Measurements from ENCODE around the gene LRCOL1.
A peak's percentile ranks its signal among the peaks of the same experiment; 100 is the strongest.

LRCOL1 gene

DNA sequence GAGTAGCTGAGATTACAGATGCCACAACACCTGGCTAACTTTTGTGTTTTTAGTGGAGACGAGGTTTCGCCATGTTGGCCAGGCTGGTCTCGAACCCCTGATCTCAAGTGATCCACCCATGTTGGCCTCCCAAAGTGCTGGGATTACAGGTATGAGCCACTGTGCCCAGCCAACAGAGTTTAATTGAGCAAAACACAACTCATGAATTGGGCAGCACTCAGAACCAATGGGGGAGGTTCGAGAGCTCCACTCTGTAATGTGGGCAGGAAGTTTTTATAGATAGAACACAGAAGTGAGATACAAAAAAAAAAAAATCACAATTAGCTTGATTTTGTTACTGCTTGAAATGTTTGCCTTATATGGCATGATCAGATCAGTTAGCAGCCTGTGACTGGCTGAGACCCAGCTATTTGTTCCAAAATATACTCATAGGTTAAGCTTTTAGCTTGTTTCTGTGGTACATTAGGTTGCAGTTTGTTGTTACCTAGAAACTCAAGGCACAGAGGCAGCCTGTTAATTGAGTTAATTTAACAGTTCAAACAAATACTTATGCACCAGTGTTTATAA, 6.8 kb upstream of the LRCOL1 start:
- no peak for DNase-seq (ENCODE audit: extremely low spot score)
- POLR2A ChIA-PET: no interaction called here
- TF ChIP-seq BHLHE40 (IDR thresholded peaks at IDR 0.05; ENCODE audit: borderline replicate concordance): no peak
- no peak for TF ChIP-seq FOXK2 (IDR thresholded peaks at IDR 0.05)
- CTCF ChIA-PET: interaction anchor here (0.7 to 1.2 kb wide), 2 partner anchors 18 to 22 kb away, joined by 3 to 4 read pairs; no protein-coding TSS in a partner anchor

DNA sequence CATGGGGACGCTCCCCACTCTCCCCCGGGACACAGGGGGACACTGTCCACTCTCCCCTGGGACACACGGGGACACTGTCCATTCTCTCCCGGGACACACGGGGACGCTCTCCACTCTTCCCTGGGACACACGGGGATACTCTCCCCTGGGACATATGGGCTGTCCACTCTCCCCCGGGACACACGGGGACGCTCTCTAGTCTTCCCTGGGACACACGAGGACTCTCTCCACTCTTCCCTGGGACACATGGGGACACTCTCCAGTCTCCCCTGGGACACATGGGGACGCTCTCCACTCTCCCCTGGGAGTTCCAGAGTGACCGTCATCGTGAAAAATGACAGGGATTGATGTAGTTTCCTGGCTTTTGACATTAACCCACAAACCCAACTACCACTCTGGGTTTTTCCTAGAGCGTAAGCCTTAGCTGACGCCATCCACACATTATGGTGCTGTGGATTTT, 5.2 kb upstream of the LRCOL1 start:
- no peak for DNase-seq (ENCODE audit: extremely low spot score)
- POLR2A ChIA-PET: interaction anchor here (1.1 kb wide), 1 partner anchor 201 kb away, joined by 3 read pairs; no protein-coding TSS in a partner anchor
- CTCF ChIA-PET: interaction anchor here (0.8 to 1.5 kb wide), 4 partner anchors 54 to 201 kb away, joined by 3 to 17 read pairs (median 4); no protein-coding TSS in a partner anchor
- TF ChIP-seq FOXA1 (IDR thresholded peaks at IDR 0.05): no peak
- TF ChIP-seq BHLHE40 (IDR thresholded peaks at IDR 0.05; ENCODE audit: borderline replicate concordance): no peak
- TF ChIP-seq, protein P1, sequence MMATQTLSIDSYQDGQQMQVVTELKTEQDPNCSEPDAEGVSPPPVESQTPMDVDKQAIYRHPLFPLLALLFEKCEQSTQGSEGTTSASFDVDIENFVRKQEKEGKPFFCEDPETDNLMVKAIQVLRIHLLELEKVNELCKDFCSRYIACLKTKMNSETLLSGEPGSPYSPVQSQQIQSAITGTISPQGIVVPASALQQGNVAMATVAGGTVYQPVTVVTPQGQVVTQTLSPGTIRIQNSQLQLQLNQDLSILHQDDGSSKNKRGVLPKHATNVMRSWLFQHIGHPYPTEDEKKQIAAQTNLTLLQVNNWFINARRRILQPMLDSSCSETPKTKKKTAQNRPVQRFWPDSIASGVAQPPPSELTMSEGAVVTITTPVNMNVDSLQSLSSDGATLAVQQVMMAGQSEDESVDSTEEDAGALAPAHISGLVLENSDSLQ (IDR thresholded peaks at IDR 0.05): no peak
- no peak for TF ChIP-seq NFRKB (IDR thresholded peaks at IDR 0.05)
- no peak for TF ChIP-seq ZNF384 (IDR thresholded peaks at IDR 0.05)
- no peak for TF ChIP-seq HDGF (IDR thresholded peaks at IDR 0.05; ENCODE audit: borderline replicate concordance)
- TF ChIP-seq SP1 (IDR thresholded peaks at IDR 0.05): no peak
- TF ChIP-seq FOXM1 (IDR thresholded peaks at IDR 0.05; ENCODE audit: borderline replicate concordance): no peak
- no peak for TF ChIP-seq SUZ12 (IDR thresholded peaks at IDR 0.05)
- TF ChIP-seq TARDBP (IDR thresholded peaks at IDR 0.05): no peak
- TF ChIP-seq L3MBTL2 (conservative IDR thresholded peaks at IDR 0.05): no peak
- no peak for TF ChIP-seq ARNT (IDR thresholded peaks at IDR 0.05)
- TF ChIP-seq LEF1 (IDR thresholded peaks at IDR 0.05; ENCODE audit: borderline replicate concordance): no peak

DNA sequence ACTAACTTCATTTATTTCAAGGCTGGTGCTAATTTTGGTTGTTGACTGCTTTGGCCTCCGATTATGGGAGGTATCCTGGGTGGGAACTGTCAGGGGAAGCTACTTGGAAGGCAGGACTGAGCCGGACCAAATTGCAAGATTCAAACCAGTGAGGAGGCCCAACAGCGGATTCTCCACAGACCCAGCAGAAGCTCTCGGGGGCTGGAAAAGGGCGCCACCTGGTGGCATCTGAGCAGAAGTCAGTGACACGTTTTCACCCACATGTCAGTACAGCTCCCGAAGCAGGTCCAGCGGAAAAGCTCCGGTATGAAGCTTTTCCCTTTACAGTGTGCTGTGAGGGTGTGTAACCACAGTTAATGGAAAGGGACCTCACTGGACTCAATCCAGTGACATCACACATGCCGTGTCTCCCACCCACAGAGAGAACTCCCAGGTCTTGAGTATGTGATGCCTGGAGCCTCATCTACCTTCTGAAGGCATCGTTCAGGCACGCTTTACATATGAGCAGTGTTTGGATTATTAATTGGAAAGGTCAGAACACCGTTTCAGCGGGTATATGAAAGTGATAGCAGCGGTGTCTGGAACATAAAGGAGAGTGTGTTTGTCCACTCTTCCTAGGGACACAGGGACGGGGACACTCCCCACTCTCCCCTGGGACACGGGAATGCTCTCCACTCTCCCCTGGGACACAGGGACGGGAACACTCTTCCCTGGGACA, 4.6 kb upstream of the LRCOL1 start:
- POLR2A ChIA-PET: interaction anchor here (0.7 to 1.1 kb wide), 2 partner anchors 16 to 200 kb away, joined by 3 read pairs; no protein-coding TSS in a partner anchor
- peak; percentile 89 for DNase-seq (ENCODE audit: extremely low spot score)
- CTCF ChIA-PET: interaction anchor here (0.6 to 1.5 kb wide), 5 partner anchors 15 to 201 kb away, joined by 3 to 17 read pairs (median 4); no protein-coding TSS in a partner anchor
- TF ChIP-seq, protein P1 (IDR thresholded peaks at IDR 0.05): no peak
- TF ChIP-seq L3MBTL2 (conservative IDR thresholded peaks at IDR 0.05) (peak; percentile 79), TARDBP (IDR thresholded peaks at IDR 0.05) (no peak)

DNA sequence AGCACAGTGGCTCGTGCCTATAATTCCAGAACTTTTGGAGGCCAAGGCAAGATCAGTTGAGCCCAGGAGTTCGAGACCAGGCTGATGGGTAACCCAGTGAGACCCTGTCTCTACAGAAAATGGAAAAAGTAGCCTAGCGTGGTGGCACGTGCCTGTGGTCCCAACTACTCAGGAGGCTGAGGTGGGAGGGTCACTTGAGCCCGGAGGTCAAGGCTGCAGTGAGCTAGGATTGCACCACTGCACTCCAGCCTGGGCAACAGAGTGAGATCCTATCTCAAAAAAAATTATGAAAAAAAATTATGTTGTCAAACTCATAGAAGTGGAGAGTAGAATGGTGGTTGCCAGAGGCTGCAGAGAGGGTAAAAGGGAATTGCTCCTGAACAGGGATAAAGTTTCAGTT, 3.6 kb upstream of the LRCOL1 start:
- POLR2A ChIA-PET: no interaction called here
- no peak for TF ChIP-seq HDGF (IDR thresholded peaks at IDR 0.05; ENCODE audit: borderline replicate concordance)
- no peak for TF ChIP-seq L3MBTL2 (conservative IDR thresholded peaks at IDR 0.05)
- TF ChIP-seq FOXM1 (IDR thresholded peaks at IDR 0.05; ENCODE audit: borderline replicate concordance): no peak
- no peak for TF ChIP-seq ARNT (IDR thresholded peaks at IDR 0.05)
- no peak for TF ChIP-seq ZNF384 (IDR thresholded peaks at IDR 0.05)
- no peak for TF ChIP-seq SUZ12 (IDR thresholded peaks at IDR 0.05)
- TF ChIP-seq FOXK2 (IDR thresholded peaks at IDR 0.05): no peak
- TF ChIP-seq FOXA1 (IDR thresholded peaks at IDR 0.05): no peak
- no peak for TF ChIP-seq ELF4 (IDR thresholded peaks at IDR 0.05)
- no peak for TF ChIP-seq NFRKB (IDR thresholded peaks at IDR 0.05)
- TF ChIP-seq TARDBP (IDR thresholded peaks at IDR 0.05): no peak
- no peak for TF ChIP-seq BHLHE40 (IDR thresholded peaks at IDR 0.05; ENCODE audit: borderline replicate concordance)
- no peak for TF ChIP-seq CTBP1 (IDR thresholded peaks at IDR 0.05; ENCODE audit: borderline replicate concordance)
- TF ChIP-seq SP1 (IDR thresholded peaks at IDR 0.05): no peak
- TF ChIP-seq, protein P1 (IDR thresholded peaks at IDR 0.05): no peak
- no peak for DNase-seq (ENCODE audit: extremely low spot score)
- CTCF ChIA-PET: interaction anchor here (1.5 kb wide), 1 partner anchor 200 kb away, joined by 17 read pairs; no protein-coding TSS in a partner anchor

DNA sequence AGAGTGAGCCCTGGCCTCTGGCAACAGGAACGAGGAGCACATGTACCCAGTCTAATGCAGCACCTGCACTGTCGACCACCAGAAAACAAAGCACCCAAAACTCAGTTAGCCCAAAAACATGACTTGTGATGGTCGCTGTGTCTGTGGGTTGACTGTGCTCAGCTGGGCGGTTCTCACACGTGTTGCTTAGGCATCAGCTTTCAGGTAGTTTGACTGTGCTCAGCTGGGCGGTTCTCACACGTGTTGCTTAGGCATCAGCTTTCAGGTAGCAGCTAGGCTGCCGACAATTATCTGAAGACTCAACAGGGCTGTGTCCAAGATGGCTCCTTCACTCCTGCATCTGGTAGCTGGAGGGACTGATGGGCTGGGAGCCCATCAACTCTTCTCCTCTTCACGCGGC, 1.2 kb upstream of the LRCOL1 start:
- CTCF ChIA-PET: interaction anchor here (0.6 kb wide), 1 partner anchor 39 kb away, joined by 3 read pairs; no protein-coding TSS in a partner anchor
- TF ChIP-seq CTBP1 (IDR thresholded peaks at IDR 0.05; ENCODE audit: borderline replicate concordance) (no peak), ELF4 (IDR thresholded peaks at IDR 0.05) (no peak), L3MBTL2 (conservative IDR thresholded peaks at IDR 0.05) (no peak), BHLHE40 (IDR thresholded peaks at IDR 0.05; ENCODE audit: borderline replicate concordance) (no peak), ARNT (IDR thresholded peaks at IDR 0.05) (no peak), LEF1 (IDR thresholded peaks at IDR 0.05; ENCODE audit: borderline replicate concordance) (no peak), FOXK2 (IDR thresholded peaks at IDR 0.05) (no peak), HDGF (IDR thresholded peaks at IDR 0.05; ENCODE audit: borderline replicate concordance) (no peak), SP1 (IDR thresholded peaks at IDR 0.05) (no peak), TARDBP (IDR thresholded peaks at IDR 0.05) (no peak), FOXA1 (IDR thresholded peaks at IDR 0.05) (no peak), ZNF384 (IDR thresholded peaks at IDR 0.05) (no peak), SUZ12 (IDR thresholded peaks at IDR 0.05) (no peak), FOXM1 (IDR thresholded peaks at IDR 0.05; ENCODE audit: borderline replicate concordance) (no peak), NFRKB (IDR thresholded peaks at IDR 0.05) (no peak)
- TF ChIP-seq, protein P1 (IDR thresholded peaks at IDR 0.05): no peak

More for the DNA sequence above, 1.2 kb upstream of the LRCOL1 start:
- POLR2A ChIA-PET: no interaction called here
- DNase-seq (ENCODE audit: extremely low spot score): no peak
